Measurements from ENCODE around the gene TCF4.

The TCF4 gene

DNA sequence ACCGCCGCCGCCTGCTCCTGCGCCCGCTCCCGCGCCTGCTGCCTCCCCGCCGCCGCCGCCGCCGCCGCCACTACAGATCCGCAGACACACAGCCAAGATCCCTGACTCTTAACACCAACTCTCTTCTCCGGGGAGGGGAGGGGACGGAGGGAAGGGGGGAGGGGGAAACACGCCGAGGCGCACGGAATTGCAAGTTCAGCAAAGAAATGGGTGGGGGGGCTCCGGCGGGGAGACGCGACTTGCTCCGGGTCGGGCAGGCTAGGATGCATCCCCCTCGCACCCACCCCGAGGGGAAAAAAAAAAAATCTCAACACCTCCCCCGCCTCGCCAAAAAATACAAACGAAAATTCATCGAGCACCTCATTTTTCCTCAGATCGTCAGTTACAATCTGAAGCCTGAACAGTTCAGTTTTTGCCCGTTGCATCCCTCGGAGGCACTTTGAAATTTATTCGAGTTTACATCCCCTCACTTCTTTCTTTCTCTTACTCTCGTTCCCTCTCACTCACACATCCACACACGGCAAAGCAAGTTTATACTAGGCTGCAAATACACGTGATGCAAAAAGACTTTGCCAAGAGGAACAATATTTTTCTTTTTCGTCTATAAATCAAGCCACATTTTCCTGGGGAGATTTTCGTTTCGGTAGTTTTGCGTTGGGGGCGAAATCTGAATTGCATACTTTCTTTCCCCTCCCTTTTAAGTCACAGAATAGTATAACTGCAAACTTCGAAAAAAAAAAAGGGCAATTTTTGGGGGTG lies at the start of gene TCF4:
Gene TCF4, minus strand, starts transcription at position 82 of the 759 bp plus-strand sequence. CDS start 1,076 bp downstream, outside the sequence.
- Histone ChIP-seq H3K4me2 (ENCODE audit: low read length) (peak within 1 kb of the TSS; percentile 66), H3K4me3 (ENCODE audit: low read length) (peak within 1 kb of the TSS; percentile 82), H3K79me2 (ENCODE audit: control insufficient read depth, low read length) (peaks cover 56% of the 10 kb centered on the region), H4K20me1 (ENCODE audit: control insufficient read depth, insufficient read depth, low read depth, low read length) (no peaks in the 10 kb centered on the region), H3F3A (ENCODE audit: control insufficient read depth, insufficient read depth) (peaks cover 9% of the 10 kb centered on the region), H3K27me3 (ENCODE audit: control insufficient read depth, low read length) (no peaks in the 10 kb centered on the region), H3K9me2 (replicated peaks; ENCODE audit: control insufficient read depth, low read length) (no peaks in the 10 kb centered on the region), H3K27ac (ENCODE audit: low read depth, low read length) (peak within 1 kb of the TSS; percentile 81), H3K9me3 (ENCODE audit: control insufficient read depth, insufficient read depth, low read length) (no peaks in the 10 kb centered on the region), H3K36me3 (ENCODE audit: control insufficient read depth, low read length) (peaks cover 35% of the 10 kb centered on the region), H3K4me1 (ENCODE audit: control insufficient read depth, low read length) (peaks cover 29% of the 10 kb centered on the region)
- no peak for TF ChIP-seq EZH2phosphoT487 (IDR thresholded peaks at IDR 0.05; ENCODE audit: borderline replicate concordance, low read length)
- TF ChIP-seq CTCF (IDR thresholded peaks at IDR 0.05; ENCODE audit: low read depth, low read length, poor library complexity, severe bottlenecking), result no peak

GRCh38 chr18:55637204-55637603 lies 49.2 kb upstream of the TCF4 start:
- Histone ChIP-seq H3K4me3 (ENCODE audit: low read length) (no peak overlapping the region), H3K27me3 (ENCODE audit: control insufficient read depth, low read length) (no peaks in the 10 kb centered on the region), H3F3A (ENCODE audit: control insufficient read depth, insufficient read depth) (no peaks in the 10 kb centered on the region), H3K27ac (ENCODE audit: low read depth, low read length) (no peak overlapping the region), H3K9me2 (replicated peaks; ENCODE audit: control insufficient read depth, low read length) (no peaks in the 10 kb centered on the region), H3K9me3 (ENCODE audit: control insufficient read depth, insufficient read depth, low read length) (no peaks in the 10 kb centered on the region; the same call in 1 of the 2 replicates), H3K79me2 (ENCODE audit: control insufficient read depth, low read length) (no peaks in the 10 kb centered on the region), H4K20me1 (ENCODE audit: control insufficient read depth, insufficient read depth, low read depth, low read length) (no peaks in the 10 kb centered on the region), H3K4me1 (ENCODE audit: control insufficient read depth, low read length) (no peaks in the 10 kb centered on the region), H3K4me2 (ENCODE audit: low read length) (no peak overlapping the region), H3K36me3 (ENCODE audit: control insufficient read depth, low read length) (no peaks in the 10 kb centered on the region)
- TF ChIP-seq CTCF (IDR thresholded peaks at IDR 0.05; ENCODE audit: low read depth, low read length, poor library complexity, severe bottlenecking) (no peak), EZH2phosphoT487 (IDR thresholded peaks at IDR 0.05; ENCODE audit: borderline replicate concordance, low read length) (no peak)

DNA sequence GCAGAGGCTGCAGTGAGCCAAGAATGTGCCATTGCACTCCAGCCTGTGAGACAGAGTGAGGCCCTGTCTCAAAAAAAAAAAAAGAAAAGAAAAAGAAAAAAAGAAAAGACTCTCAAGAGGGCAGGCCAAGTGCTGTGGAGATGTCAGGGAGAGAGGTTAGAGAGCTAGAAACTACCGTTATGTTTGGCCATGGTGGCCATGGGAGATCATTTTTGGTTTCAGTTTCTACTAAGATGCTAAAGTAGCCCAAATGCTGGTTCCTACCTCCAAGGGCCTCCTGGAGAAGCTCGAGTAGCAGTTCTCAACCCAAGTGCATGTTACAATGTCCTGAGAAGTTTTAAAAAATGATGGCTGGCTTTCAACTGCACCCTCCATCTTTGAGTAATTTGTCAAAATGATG lies 47.4 kb upstream of the TCF4 start:
- no peak for TF ChIP-seq EZH2phosphoT487 (IDR thresholded peaks at IDR 0.05; ENCODE audit: borderline replicate concordance, low read length)
- TF ChIP-seq CTCF (IDR thresholded peaks at IDR 0.05; ENCODE audit: low read depth, low read length, poor library complexity, severe bottlenecking), result no peak
- no peaks in the 10 kb centered on the region for H3K27me3 ChIP-seq (ENCODE audit: control insufficient read depth, low read length)
- no peaks in the 10 kb centered on the region for H4K20me1 ChIP-seq (ENCODE audit: control insufficient read depth, insufficient read depth, low read depth, low read length)
- no peak overlapping the region for H3K4me3 ChIP-seq (ENCODE audit: low read length)
- H3K79me2 ChIP-seq (ENCODE audit: control insufficient read depth, low read length), result no peaks in the 10 kb centered on the region
- H3F3A ChIP-seq (ENCODE audit: control insufficient read depth, insufficient read depth), result no peaks in the 10 kb centered on the region
- no peaks in the 10 kb centered on the region for H3K36me3 ChIP-seq (ENCODE audit: control insufficient read depth, low read length)
- H3K4me1 ChIP-seq (ENCODE audit: control insufficient read depth, low read length), result no peaks in the 10 kb centered on the region
- no peaks in the 10 kb centered on the region for H3K9me3 ChIP-seq (ENCODE audit: control insufficient read depth, insufficient read depth, low read length)
- H3K9me2 ChIP-seq (replicated peaks; ENCODE audit: control insufficient read depth, low read length), result no peaks in the 10 kb centered on the region
- H3K27ac ChIP-seq (ENCODE audit: low read depth, low read length), result no peak overlapping the region
- no peak overlapping the region for H3K4me2 ChIP-seq (ENCODE audit: low read length)

Data from DOHH2 (cell line).